ENCODE measurements around the gene DEFB115.

DNA sequence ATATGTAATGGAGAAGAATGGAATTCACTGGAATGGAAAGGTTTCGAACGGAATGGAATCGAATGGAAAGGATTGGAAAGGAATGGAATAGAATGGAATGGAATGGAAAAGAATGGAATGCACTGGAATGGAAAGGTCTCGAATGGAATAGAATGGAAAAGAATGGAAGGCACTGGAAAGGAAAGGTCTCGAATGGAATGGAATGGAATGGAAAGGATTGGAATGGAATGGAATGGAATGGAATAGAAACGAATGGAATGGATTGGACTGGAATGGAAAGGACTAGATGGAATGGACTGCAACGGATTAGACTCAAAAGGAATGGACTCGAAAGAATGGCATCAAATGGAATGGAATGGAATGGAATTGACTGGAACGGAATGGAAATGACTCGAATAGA, 20.5 kb upstream of the DEFB115 start:
- no peak for TF ChIP-seq POLR2A (IDR thresholded peaks at IDR 0.05)
- no peak for TF ChIP-seq POLR2AphosphoS5 (IDR thresholded peaks at IDR 0.05)

Data from sigmoid colon (tissue), 4 donors.